ENCODE measurements around the gene KRTAP10-5.
"Not testable (repeated sequence)": the region's sequence is repeated elsewhere in the genome, so short reads cannot be mapped to it uniquely, and the experiment has no call there.

The KRTAP10-5 gene

DNA sequence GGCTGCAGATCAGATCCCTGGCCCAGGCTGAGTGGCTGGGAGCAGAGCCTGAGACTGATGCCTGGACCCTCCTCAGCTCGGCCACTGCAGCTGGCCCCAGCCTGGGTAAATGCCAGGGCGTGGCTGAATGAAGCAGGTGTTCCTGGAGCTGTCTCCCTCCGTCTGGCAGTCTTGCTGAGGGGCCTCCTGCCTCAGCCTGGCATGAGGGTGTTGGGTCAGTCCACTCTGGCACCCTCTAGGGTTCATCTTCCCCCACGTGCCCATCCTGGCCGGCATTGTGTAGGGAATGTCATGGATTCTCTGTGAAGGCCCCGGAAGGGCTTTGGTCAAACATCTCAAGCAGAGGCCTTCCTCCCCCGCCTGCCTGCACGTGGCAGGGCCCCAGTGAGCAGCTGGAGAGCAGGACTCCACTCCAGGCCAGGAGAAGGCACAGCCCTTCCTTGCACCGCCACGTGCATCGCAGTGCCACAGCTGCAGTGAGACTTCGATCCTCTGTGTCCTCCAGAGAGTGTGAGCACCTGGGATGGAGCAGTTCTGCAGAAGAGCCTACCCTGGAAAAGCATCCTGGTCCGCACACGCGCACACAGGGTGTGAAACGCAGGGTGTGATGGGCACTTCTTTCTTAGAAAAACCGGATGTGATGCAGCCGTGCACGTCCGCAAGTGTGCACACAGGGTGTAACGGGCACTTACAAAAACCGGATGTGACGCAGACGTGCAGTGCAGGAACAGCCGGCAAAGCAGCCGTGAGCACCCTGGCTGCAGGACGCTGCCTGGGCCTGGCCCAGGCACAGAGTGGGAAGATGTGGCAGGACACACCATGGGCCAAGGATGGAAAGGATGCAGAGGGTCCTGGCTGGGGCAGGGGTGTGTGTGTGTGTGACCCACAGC lies 11.5 kb downstream of the KRTAP10-5 start:
- DNase-seq: no peak

DNA sequence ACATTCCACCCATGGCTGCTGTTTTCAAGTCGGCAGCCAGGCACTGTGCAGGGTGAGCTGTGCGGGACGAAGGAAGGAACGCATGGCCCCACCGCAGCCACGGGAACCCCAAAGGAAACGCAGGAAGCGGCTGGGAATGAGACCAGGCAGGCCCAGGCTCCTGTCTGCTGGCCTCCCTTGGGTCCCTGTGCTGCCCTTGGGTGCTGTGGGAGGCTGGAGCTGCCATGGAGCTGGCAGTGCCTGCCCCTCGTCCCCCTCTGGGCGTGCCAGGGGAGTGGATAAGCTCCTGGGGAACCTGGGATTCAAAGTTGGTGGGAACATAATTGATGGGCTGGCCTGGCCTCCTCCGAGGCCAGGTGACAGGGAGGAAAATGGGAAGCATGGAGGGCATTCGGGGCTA lies 12.1 kb downstream of the KRTAP10-5 start:
- DNase-seq: no peak

- no peak for DNase-seq
Observed at GRCh38 chr21:44567481-44568171, 12.8 kb downstream of the KRTAP10-5 start.

DNA sequence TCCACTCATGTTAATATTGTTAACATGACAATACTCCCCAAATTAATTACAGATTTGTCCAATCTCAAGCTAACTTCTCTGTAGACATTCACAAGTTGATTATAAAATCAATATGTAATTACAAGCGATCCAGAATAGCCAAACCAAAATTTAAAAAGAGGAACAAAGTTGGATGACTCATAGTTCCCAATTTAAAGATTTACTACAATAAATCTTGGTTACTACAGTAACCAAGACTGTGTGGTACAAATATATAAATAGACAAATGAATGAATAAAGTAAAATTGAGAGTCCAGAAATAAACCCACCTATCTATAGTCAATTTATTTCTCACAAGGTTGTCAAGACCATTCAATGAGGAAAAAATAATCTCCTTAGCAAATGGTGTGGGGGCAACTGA lies 14.0 kb downstream of the KRTAP10-5 start:
- DNase-seq: no peak

DNA sequence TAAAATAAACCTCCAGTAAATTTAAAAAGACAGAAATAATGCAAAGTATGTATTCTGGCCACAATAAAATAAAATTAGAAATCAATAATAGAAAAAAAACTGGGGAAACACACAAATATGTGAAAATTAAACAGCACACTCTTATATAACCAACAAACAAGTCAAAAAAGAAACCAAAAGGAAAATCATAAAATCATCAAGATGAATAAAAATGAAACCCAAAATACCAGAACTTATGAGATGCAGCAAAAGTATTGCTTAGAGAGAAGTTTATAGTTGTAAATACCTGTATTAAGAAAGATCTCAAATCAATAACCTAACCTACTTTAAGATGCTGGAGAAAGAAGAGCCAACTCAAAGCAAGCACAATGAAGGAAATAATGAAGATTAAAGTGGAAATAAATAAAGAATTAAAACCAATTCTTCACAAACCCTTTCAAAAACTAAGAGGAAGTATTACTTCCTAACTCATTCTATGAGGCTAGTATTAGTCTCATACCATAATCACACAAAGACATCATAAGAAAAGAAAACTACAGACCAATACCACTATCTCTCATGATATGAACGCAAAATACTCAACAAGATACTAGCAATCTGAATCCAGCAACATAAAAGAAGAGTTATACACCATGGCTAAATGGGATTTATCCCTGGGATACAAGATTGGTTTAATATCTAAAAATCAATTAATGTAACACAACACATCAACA lies 15.4 kb downstream of the KRTAP10-5 start:
- no peak for DNase-seq

DNA sequence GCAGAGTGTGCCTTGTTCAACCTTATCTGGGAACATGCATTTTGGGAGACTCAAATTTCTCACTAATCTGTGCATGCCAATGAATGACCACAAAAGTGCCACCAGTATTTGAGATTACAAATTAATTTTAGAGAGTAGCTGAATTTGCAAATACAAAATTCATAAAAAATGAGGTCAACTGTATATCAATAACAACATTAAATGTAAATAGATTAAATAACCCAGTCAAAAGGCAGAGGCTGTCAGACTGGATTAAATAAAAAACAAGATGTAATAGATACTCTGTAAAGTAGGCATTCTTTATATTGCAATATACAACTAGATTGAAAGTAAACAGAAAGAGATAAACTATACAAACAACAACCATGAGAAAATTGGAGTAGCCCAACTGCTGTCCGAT lies 16.3 kb downstream of the KRTAP10-5 start:
- no peak for DNase-seq

- no peak for DNase-seq
Observed at GRCh38 chr21:44558695-44559094, 21.7 kb downstream of the KRTAP10-5 start, which contains the start of gene KRTAP10-3. KRTAP10-3 (minus strand) TSS chr21:44558795; CDS start chr21:44558715, 80 bp downstream.

GRCh38 chr21:44558329-44558675 lies 22.1 kb downstream of the KRTAP10-5 start:
- DNase-seq: not testable (repeated sequence)

DNA sequence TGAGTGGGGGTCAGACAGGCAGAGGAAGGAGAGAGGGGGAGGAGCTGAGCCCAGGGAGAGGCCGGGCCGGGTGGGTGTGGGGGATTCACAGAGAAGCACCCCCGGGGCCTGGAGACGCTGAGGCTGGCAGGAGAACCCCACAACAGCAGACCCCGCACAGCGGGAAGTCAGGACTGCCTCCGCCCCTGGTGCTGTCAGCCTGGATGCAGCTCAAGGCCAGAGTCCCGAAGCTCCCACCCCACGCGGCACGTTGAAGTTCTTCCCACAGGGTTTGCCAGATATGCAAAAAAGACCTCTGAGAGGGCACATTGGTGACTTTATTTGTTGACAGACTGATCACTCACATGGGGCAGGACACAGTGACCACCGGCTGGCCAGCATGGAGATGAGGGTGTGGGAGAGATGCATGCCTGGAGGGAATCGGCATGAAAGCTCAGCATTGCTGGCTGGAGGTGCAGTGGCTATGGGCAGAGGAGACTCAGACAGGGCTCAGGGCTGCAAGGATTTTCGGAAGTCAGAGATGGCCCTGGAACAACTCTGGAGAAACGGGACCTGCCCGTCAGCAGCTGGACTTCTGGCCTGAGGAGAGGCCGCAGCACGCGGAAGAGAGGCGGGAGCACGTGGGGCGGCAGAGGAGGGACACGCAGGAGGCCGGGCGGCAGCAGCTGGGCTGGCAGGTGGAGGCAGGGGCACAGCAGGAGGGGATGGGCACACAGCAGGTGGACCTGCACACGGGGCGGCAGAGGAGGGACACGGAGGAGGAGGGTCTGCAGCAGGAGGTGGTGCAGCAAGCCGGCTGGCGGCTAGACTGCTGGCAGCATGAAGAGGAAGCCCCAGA lies 22.7 kb downstream of the KRTAP10-5 start:
- DNase-seq: no peak

- DNase-seq: no peak
Observed at GRCh38 chr21:44556879-44557278, 23.5 kb downstream of the KRTAP10-5 start.

DNA sequence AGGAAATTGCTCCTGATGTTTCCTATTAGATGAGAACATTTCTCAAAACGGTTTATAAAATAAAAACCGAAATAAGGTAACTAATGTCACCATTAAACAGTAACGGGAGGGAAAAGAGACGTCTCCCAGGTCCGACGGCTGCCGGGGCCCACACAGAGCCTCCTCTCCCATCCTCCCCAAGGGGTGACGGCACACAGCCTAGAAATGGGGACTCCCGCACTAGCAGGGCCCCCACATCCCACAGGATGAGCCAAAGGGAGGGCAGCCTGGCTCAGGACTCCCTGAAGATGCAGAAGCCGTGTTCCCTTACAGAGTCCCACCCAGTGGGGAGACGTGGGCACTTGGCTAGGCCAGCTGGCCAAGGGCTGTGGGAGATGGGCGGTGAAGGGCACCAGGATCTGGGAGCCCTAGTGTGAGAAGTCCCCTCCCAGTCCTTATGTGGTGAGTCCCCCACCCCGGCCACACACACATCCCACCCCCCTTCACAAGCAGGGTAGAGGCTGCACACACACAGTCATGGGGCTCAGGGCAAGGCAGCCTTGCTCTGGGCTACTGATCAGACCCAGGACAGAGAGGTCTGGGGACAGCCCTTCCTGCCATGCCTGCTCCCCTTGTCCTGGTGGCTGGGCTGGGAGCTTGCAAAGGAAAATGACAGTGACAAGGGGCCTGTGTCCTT lies 25.1 kb downstream of the KRTAP10-5 start:
- DNase-seq: no peak

DNA sequence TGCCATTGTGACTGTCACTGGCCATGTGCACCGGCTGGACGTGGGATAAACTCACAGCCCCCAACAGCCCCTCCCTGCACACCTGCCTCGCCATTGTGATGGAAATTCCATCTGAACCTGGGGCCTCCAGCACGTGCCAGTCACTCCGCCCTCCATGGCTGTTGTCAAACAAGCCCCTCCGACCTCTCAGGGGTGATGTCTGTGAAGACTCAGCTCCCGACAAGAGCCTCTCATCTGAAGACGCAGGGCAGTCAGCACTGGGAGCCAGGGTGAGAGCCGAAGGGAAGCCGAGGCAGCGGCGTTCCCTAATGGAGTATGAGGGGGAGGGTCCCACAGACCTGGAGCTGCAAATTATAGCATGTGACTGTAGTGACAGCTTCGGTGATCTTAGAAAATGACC lies 27.7 kb downstream of the KRTAP10-5 start:
- no peak for DNase-seq

GRCh38 chr21:44552136-44552535 lies 28.3 kb downstream of the KRTAP10-5 start:
- DNase-seq: no peak

- no peak for DNase-seq
Observed at GRCh38 chr21:44551340-44551961, 29.0 kb downstream of the KRTAP10-5 start, which contains the start of gene KRTAP10-2. KRTAP10-2 (minus strand) TSS chr21:44551505; CDS start chr21:44551458, 47 bp downstream.

DNA sequence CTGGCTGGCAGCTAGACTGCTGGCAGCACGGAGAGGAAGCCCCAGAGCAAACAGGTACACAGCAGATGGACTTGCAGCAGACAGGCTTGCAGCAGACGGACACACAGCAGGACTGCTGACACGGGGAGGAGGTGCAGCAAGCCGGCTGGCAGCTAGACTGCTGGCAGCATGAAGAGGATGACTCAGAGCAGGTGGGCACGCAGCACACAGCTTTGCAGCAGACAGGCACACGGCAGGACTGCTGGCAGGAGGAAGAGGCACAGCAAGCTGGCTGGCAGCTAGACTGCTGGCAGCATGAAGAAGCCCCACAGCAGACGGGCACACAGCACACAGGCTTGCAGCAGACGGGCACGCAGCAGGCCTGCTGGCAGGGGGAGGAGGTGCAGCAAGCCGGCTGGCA lies 29.6 kb downstream of the KRTAP10-5 start:
- no peak for DNase-seq

- DNase-seq: not testable (repeated sequence)
Observed at GRCh38 chr21:44550285-44550684, 30.1 kb downstream of the KRTAP10-5 start.

- DNase-seq: no peak
Observed at GRCh38 chr21:44549525-44550211, 30.7 kb downstream of the KRTAP10-5 start.

DNA sequence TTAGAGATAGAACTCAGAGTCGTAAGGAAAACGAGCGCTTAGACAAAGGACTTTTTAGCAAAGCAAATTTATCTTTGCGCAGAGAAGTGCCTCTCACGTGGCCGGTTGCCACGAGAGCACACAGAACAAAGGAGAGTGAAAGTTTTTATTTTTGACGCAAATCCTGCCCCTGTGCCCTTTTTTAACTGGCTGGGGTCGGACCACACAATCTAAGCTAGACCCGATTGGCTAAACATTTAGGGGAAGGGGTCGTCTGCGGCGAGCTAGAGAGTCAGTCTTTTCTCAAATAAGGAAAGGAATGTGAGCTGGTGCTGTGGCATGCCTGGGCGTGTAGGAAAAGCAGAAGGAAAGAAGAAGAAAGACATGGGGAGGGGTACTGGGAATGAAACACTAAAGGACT lies 31.5 kb downstream of the KRTAP10-5 start:
- no peak for DNase-seq

DNA sequence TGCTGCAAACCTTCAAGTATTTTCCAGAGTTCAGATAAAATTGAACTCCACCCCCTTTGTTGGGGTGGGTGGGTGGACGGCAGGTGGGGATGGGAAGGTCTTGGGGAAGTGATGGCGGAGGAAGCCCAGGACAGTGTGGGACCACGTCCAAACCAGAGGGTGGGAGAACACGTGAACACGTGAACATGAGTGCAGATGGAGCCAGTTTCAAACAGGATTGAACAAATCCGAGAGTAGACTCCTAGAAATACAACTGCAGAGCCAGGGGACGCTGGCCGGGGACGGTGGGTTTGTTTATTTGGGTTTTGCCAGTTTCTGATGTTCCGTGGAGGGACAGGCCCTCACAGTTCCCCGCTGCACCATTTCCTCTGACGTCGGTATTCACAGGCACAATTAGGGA lies 32.0 kb downstream of the KRTAP10-5 start:
- DNase-seq: no peak

DNA sequence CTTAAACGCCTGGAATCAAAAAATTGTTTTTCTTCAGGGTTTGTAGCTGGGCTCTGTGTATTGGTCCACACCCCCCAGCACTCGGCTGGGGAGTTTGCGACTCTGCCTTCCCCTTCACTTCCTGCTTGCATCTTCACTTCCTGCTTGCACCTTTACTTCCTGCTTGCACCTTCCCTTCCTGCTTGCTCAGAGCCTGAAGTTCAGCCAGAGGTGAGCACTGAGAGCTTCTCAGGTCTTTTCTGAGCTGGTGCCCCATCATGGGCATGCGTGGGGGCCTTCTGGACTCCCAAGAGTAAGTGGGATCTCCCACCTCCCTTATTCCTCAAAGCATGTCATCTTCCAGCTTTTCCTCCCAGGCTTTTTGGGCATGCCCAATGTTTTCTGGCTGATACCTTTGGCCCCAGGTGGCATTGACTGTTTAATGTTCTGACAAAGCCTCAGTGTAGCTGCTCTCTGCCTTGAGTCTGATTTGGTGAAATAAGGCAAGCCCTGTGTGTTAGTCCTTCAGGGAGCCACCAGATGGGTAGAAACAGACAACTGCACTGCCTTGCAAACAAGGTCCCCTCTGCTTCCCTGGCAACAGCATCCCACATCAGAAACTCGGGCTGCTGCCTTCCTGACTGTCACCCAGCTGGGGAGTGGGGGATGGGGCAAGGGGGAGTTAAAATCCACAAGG lies 32.6 kb downstream of the KRTAP10-5 start:
- no peak for DNase-seq
